GM12891 (cell line): ENCODE measurements around the gene TLCD3A.

Experiments
- PAX5 ChIP-seq: IDR thresholded peaks from 2 replicates; pipeline ENCODE4 v1.6.1; 2011; ENCODE audit warnings: low read length, moderate library complexity, mild to moderate bottlenecking; ENCODE audit not compliant: insufficient read depth, severe bottlenecking
- POLR2A ChIP-seq: IDR thresholded peaks from 2 replicates; pipeline ENCODE4 v1.6.1; 2011; ENCODE audit warnings: low read depth, low read length, control low read depth
- POLR2AphosphoS5 ChIP-seq: IDR thresholded peaks from 2 replicates; pipeline ENCODE4 v1.6.1; 2011; ENCODE audit warnings: low read depth, low read length, control low read depth
- POU2F2 ChIP-seq: IDR thresholded peaks from 2 replicates; pipeline ENCODE4 v1.6.1; 2011; ENCODE audit warnings: low read depth, mild to moderate bottlenecking, control low read depth, low read length, moderate library complexity
- SPI1 ChIP-seq: IDR thresholded peaks from 2 replicates; pipeline ENCODE4 v1.6.1; 2011; ENCODE audit warnings: low read depth, low read length, control low read depth
- TAF1 ChIP-seq: IDR thresholded peaks from 2 replicates; pipeline ENCODE4 v1.6.1; 2011; ENCODE audit warnings: low read depth, low read length, control low read depth

DNA sequence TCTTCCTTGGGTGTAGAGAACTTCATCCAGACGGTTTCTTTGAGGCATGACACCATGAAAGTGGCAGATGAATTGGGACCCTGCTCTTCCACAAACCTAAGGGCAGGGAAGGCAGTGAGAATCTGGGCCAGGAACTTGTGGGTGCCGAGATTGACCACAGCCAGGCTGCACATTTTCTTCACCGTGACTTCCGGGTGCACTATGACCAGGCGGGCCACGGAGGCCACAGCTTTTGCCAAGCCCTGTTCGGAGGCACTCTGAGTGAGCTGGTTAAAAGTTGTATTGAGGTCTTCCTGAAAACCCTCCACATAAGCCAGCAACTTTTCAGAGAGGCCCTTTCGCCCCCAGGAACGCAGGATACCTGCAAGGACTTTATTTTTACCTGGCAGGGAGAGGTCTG, 13.8 kb downstream of the TLCD3A start:
- TF ChIP-seq POLR2AphosphoS5 (no peak), POLR2A (no peak), SPI1 (no peak), POU2F2 (no peak), TAF1 (no peak), PAX5 (no peak)
